RWPE1 (cell line): ENCODE data around the gene GLIPR1L1.
A peak's percentile ranks its signal among the peaks of the same experiment; 100 is the strongest.

Source experiments
- CTCF ChIA-PET: fragments of 350-600 bp; sonication (Branson Sonifier 250); formaldehyde crosslinking; extraction: SDS; loops from one replicate; lab custom pipeline; 2021; lab: Yijun Ruan, JAX
- POLR2A ChIA-PET: fragments of 400-600 bp; formaldehyde crosslinking; extraction: SDS; loops from one replicate; lab custom pipeline; 2020; ENCODE audit warnings: antibody characterized with exemption; ENCODE audit not compliant: low non-redundant PET; lab: Yijun Ruan, JAX
- DNase-seq: peaks from one replicate; pipeline ENCODE4 v3.0.0; 2012; ENCODE audit warnings: low spot score
- H3K27ac ChIP-seq: fragments of 450-650 bp; 2 replicates; pipeline ENCODE4 v1.5.1; 2017
- TF ChIP-seq, protein P1 (sequence below): fragments of 450-650 bp; conservative IDR thresholded peaks from 2 replicates; pipeline ENCODE4 v1.5.1; 2017; ENCODE audit warnings: low read depth, mild to moderate bottlenecking

GLIPR1L1 gene

DNA sequence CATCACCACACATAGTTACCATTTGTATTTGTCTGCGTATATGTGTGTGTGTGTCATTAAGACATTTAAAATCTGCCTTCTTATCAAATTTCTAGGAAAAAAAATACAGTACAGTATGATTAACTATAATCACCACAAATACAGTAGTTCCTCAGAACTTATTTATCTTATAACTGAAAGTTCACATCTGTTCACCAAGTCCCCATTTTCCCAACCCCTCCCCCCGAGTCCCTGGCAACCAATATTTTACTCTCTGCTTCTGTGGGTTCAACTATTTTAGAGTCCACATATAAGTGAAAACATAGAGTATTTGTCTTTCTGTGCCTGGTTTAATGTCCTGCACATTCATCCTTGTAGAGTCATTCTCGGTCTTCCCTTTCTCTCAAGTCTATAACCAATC, 16.7 kb upstream of the GLIPR1L1 start:
- ChIA-PET POLR2A (no interaction called here), CTCF (no interaction called here)
- no peak for DNase-seq
- H3K27ac ChIP-seq = no peak overlapping the region
- TF ChIP-seq, protein P1, sequence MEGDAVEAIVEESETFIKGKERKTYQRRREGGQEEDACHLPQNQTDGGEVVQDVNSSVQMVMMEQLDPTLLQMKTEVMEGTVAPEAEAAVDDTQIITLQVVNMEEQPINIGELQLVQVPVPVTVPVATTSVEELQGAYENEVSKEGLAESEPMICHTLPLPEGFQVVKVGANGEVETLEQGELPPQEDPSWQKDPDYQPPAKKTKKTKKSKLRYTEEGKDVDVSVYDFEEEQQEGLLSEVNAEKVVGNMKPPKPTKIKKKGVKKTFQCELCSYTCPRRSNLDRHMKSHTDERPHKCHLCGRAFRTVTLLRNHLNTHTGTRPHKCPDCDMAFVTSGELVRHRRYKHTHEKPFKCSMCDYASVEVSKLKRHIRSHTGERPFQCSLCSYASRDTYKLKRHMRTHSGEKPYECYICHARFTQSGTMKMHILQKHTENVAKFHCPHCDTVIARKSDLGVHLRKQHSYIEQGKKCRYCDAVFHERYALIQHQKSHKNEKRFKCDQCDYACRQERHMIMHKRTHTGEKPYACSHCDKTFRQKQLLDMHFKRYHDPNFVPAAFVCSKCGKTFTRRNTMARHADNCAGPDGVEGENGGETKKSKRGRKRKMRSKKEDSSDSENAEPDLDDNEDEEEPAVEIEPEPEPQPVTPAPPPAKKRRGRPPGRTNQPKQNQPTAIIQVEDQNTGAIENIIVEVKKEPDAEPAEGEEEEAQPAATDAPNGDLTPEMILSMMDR = no peak

DNA sequence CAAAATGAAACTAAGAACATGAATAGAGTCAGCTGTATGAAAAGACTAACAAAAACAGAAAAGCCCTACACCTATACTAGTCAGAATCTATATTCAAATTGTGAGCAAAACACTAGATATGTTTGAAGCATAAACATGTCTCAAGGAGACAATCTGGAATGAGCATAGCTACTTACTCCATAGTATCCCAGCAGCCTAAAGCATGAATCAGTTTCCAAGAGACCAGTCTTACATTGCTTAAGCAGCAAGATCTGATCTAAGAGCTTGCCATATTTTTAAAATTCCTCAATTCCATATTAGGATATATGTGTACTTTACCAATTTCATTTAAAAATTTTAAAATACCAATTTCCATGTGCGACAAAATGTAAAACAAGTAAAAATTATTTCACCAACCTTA, 12.0 kb upstream of the GLIPR1L1 start:
- ChIA-PET POLR2A (no interaction called here), CTCF (no interaction called here)
- DNase-seq = no peak

DNA sequence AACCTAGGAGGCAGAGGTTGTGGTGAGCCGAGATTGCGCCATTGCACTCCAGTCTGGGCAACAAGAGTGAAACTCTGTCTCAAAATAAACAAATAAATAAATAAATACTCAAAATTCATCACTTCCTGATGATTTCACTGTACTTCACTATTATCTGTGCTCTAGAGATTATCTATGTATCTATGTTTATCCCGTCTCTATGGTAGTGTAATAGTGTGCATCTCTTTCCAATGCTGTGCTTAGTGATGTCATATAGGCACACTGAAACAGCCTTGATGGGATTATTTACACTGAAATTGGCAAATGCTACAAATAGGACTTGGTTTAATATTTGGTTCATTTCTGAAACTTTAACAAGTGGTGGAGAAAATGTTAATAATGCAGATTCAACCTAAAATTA, 10.8 kb upstream of the GLIPR1L1 start:
- TF ChIP-seq, protein P1 = no peak
- DNase-seq = no peak
- H3K27ac ChIP-seq = no peak overlapping the region
- ChIA-PET POLR2A (no interaction called here), CTCF (no interaction called here)

More for the DNA sequence above, 12.0 kb upstream of the GLIPR1L1 start:
- no peak overlapping the region for H3K27ac ChIP-seq
- TF ChIP-seq, protein P1 = no peak

DNA sequence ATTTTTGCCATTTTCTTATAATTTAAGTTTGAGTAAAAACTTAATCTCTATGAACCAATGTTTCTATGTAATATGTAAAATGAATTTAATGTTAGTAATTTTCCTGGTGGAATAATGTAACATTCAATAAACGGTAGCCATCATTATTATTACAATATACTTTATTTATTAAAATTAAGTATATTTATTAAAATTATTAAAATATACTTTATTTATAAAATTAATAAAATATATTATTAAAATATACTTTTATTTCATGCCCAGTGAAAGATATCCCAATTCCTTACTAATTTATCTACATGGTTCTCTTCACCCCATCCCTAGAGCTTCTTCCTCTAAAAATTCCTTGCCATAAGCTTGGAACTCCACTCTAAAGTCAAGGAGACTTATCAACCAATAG, 6.8 kb upstream of the GLIPR1L1 start:
- TF ChIP-seq, protein P1 = no peak
- H3K27ac ChIP-seq = no peak overlapping the region
- ChIA-PET CTCF (interaction anchor here (0.5 kb wide), 1 partner anchor 9 kb away, joined by 3 read pairs; no protein-coding TSS in a partner anchor), POLR2A (no interaction called here)
- DNase-seq = no peak

DNA sequence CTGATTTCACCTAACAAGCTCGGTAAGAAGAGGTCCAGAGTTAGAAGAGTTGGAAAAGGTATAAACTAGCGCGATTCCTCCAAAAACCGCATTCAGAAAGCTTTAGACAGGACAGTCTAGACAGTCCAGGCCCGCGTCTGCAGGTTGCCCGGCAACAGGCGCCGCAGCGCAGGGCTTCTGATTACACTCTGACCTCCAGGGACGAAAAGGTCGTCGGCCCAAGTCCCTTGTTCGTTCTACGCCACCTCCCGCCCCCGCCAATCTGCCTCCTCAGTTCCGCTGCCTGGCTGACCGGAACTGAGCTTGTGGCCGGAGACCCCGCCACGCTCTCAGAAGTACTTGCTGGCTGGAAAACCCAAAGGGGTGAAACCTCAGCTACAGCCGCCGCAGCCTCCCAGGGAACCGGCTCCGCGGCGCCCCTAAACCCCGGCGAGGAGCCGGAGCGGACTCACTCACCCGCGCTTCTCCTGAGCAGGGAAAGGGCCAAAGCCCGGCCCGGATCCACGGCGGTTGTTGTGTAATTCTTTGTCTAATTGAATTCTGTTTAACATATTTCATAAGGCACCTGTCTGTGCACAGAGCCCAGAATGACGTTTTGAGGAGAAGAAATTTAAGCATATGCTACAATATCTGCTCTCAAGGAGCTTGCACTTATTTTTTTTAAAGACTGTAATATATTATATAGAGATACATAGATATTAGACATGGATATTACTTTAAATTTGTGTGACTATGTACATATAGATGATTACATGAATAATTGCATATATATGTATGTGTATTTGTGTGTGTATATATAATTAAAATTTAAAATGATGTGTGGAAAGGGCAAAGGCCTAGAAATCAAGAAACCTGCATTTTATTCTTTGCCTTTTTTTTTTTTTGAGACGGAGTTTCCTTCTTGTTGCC, 4.3 kb upstream of the GLIPR1L1 start, which contains the start of gene CAPS2:
TSS of gene CAPS2 (minus strand) at position 407 of the 909 bp plus-strand sequence. CDS start 3,826 bp downstream, outside the sequence.
- ChIA-PET POLR2A (no interaction called here), CTCF (interaction anchor here (0.7 kb wide), 2 partner anchors 158 to 386 kb away, joined by 3 read pairs; no protein-coding TSS in a partner anchor)
- H3K27ac ChIP-seq = no peak within 1 kb of the TSS
- DNase-seq = peak; percentile 71
- TF ChIP-seq, protein P1 = no peak

GRCh38 chr12:75337905-75338304, 3.4 kb downstream of the GLIPR1L1 start:
- ChIA-PET CTCF (interaction anchor here (0.7 kb wide), 1 partner anchor 48 kb away, joined by 3 read pairs; no protein-coding TSS in a partner anchor), POLR2A (no interaction called here)
- no peak for DNase-seq
- no peak overlapping the region for H3K27ac ChIP-seq
- TF ChIP-seq, protein P1 = no peak
